HG03159 (cell line): Measurements from ENCODE around the gene BCL2L13.

Experiments
- ATAC-seq: cut with Tn5 transposase; IDR thresholded peaks from one replicate; pipeline ENCODE4 v1.9.1; 2021; ENCODE audit warnings: mild to moderate bottlenecking, moderate library complexity; ENCODE audit not compliant: unreplicated experiment

The BCL2L13 gene

GRCh38 chr22:17777005-17777716 lies 138.6 kb downstream of the BCL2L13 start:
- peak; percentile 33 for ATAC-seq

GRCh38 chr22:17777717-17778044 lies 139.1 kb downstream of the BCL2L13 start:
- ATAC-seq = no peak

GRCh38 chr22:17778412-17778976 lies 139.9 kb downstream of the BCL2L13 start:
- no peak for ATAC-seq

- ATAC-seq = no peak
These were observed 140.9 kb downstream of the BCL2L13 start for GRCh38 chr22:17779286-17780115.

GRCh38 chr22:17780116-17780740 lies 141.7 kb downstream of the BCL2L13 start:
- ATAC-seq = no peak
